Fibroblast of mammary gland (primary cell): Measurements from ENCODE around the gene LDLRAD3.

Source experiments
- DNase-seq: peaks from one replicate; pipeline ENCODE4 v3.0.0-alpha.2; 2010; ENCODE audit warnings: low read depth
- H3K4me3 ChIP-seq: 2 replicates; pipeline ENCODE4 v1.5.1; 2011; ENCODE audit warnings: low read depth, mild to moderate bottlenecking, low read length, moderate library complexity; ENCODE audit not compliant: control insufficient read depth
- CTCF ChIP-seq: conservative IDR thresholded peaks from 2 replicates; pipeline ENCODE4 v1.5.1; 2011; ENCODE audit warnings: low read depth, low read length, inconsistent platforms; ENCODE audit not compliant: control insufficient read depth, insufficient read depth

The LDLRAD3 gene

GRCh38 chr11:36254713-36255112 lies 310.9 kb downstream of the LDLRAD3 start:
- H3K4me3 ChIP-seq: no peak overlapping the region
- no peak for TF ChIP-seq CTCF
- DNase-seq: peak; percentile 45

- DNase-seq: peak; percentile 62
- TF ChIP-seq CTCF: no peak
- no peak overlapping the region for H3K4me3 ChIP-seq
Observed at GRCh38 chr11:36257351-36257750, 313.5 kb downstream of the LDLRAD3 start.

GRCh38 chr11:36258730-36259360 lies 315.0 kb downstream of the LDLRAD3 start:
- peak; percentile 83 for TF ChIP-seq CTCF
- peak; percentile 80 for DNase-seq
- no peak overlapping the region for H3K4me3 ChIP-seq

- H3K4me3 ChIP-seq: no peak overlapping the region
- no peak for DNase-seq
- no peak for TF ChIP-seq CTCF
Observed at GRCh38 chr11:36261094-36261493, 317.2 kb downstream of the LDLRAD3 start.

- no peak for DNase-seq
- H3K4me3 ChIP-seq: no peak overlapping the region
- no peak for TF ChIP-seq CTCF
Observed at GRCh38 chr11:36264011-36264972, 320.4 kb downstream of the LDLRAD3 start.

- no peak for DNase-seq
- no peak for TF ChIP-seq CTCF
- no peak overlapping the region for H3K4me3 ChIP-seq
Observed at GRCh38 chr11:36264973-36265344, 321.1 kb downstream of the LDLRAD3 start.
